ENCODE data around the gene MLLT1. TPM values are rescaled to one million over a fixed set of nuclear protein-coding genes. Genes with fewer than 3 reads are reported as not detected.

The MLLT1 gene
- total RNA-seq, 4 donors from 2014 or later = 21.5 to 46.9 (median 33.4) TPM

GRCh38 chr19:6228551-6229215 lies 51.1 kb downstream of the MLLT1 start:
- intact Hi-C loops (cut with DNase I) = no loop called here
- Histone ChIP-seq H3K36me3 (peaks cover 14 to 58% (median 45%) of the 10 kb centered on the region in 4 donors), H3K9me3 (no peaks in the 10 kb centered on the region), H3K4me3 (no peak overlapping the region), H3K4me1 (peaks cover 28 to 67% (median 34%) of the 10 kb centered on the region in 4 donors), H3K27me3 (no peaks in the 10 kb centered on the region), H3K27ac (replicated peaks in 1 of 4) (no peak overlapping the region)
- TF ChIP-seq CTCF (IDR thresholded peaks at IDR 0.05) (no peak), EP300 (IDR thresholded peaks at IDR 0.05) (no peak), POLR2A (IDR thresholded peaks at IDR 0.05; ENCODE audit: low read depth) (no peak), POLR2AphosphoS5 (IDR thresholded peaks at IDR 0.05) (no peak)
- 81% methylated on average over 16 of the region's 33 CpGs for WGBS
- no peak for DNase-seq (ENCODE audit: extremely low spot score)

- no peak for DNase-seq (ENCODE audit: extremely low spot score)
- peaks cover 14 to 58% (median 49%) of the 10 kb centered on the region in 4 donors for H3K36me3 ChIP-seq
- no peak overlapping the region for H3K27ac ChIP-seq (replicated peaks in 1 of 4)
Observed at GRCh38 chr19:6227936-6228325, 51.8 kb downstream of the MLLT1 start.

GRCh38 chr19:6227156-6227935 lies 52.4 kb downstream of the MLLT1 start:
- intact Hi-C loops (cut with DNase I) = no loop called here
- Histone ChIP-seq H3K27me3 (no peaks in the 10 kb centered on the region), H3K27ac (replicated peaks in 1 of 4) (no peak overlapping the region), H3K36me3 (peaks cover 14 to 61% (median 54%) of the 10 kb centered on the region in 4 donors), H3K4me3 (no peak overlapping the region), H3K9me3 (no peaks in the 10 kb centered on the region), H3K4me1 (peaks cover 15 to 65% (median 28%) of the 10 kb centered on the region in 4 donors)
- DNase-seq (ENCODE audit: extremely low spot score) = no peak
- 90% methylated on average over 23 of the region's 33 CpGs for WGBS
- no peak for TF ChIP-seq EP300 (IDR thresholded peaks at IDR 0.05)
- TF ChIP-seq CTCF (IDR thresholded peaks at IDR 0.05) = no peak
- no peak for TF ChIP-seq POLR2A (IDR thresholded peaks at IDR 0.05; ENCODE audit: low read depth)
- no peak for TF ChIP-seq POLR2AphosphoS5 (IDR thresholded peaks at IDR 0.05)

More at GRCh38 chr19:6227936-6228325, 51.8 kb downstream of the MLLT1 start:
- WGBS = 82% methylated on average over 7 of the region's 12 CpGs
- Histone ChIP-seq H3K4me1 (peaks cover 21 to 67% (median 33%) of the 10 kb centered on the region in 4 donors), H3K4me3 (no peak overlapping the region), H3K27me3 (no peaks in the 10 kb centered on the region), H3K9me3 (no peaks in the 10 kb centered on the region)
- intact Hi-C loops (cut with DNase I) = no loop called here
- no peak for TF ChIP-seq CTCF (IDR thresholded peaks at IDR 0.05)
- no peak for TF ChIP-seq POLR2A (IDR thresholded peaks at IDR 0.05; ENCODE audit: low read depth)
- no peak for TF ChIP-seq POLR2AphosphoS5 (IDR thresholded peaks at IDR 0.05)
- TF ChIP-seq EP300 (IDR thresholded peaks at IDR 0.05) = no peak

GRCh38 chr19:6226444-6227155 lies 53.2 kb downstream of the MLLT1 start:
- DNase-seq (ENCODE audit: extremely low spot score) = no peak
- intact Hi-C loops (cut with DNase I) = no loop called here
- Histone ChIP-seq H3K4me1 (peaks cover 10 to 63% (median 23%) of the 10 kb centered on the region in 4 donors), H3K4me3 (no peak overlapping the region), H3K36me3 (peaks cover 19 to 69% (median 62%) of the 10 kb centered on the region in 4 donors), H3K27ac (replicated peaks in 1 of 4) (no peak overlapping the region), H3K27me3 (no peaks in the 10 kb centered on the region), H3K9me3 (no peaks in the 10 kb centered on the region)
- TF ChIP-seq CTCF (IDR thresholded peaks at IDR 0.05) (no peak), EP300 (IDR thresholded peaks at IDR 0.05) (no peak)
- WGBS = 89% methylated on average over 27 of the region's 28 CpGs
